GM12873 (cell line): ENCODE results near the gene TSC2.

Experiments
- CTCF ChIP-seq: IDR thresholded peaks from 2 replicates; pipeline ENCODE4 v1.5.1; 2012; ENCODE audit warnings: low read depth, mild to moderate bottlenecking, moderate library complexity, low read length, control low read depth; ENCODE audit not compliant: insufficient read depth; ENCODE audit errors: missing control alignments

The TSC2 gene

GRCh38 chr16:2088759-2089358 lies 41.1 kb downstream of the TSC2 start:
- TF ChIP-seq CTCF = no peak

- no peak for TF ChIP-seq CTCF
Observed at GRCh38 chr16:2089706-2090480, 42.1 kb downstream of the TSC2 start.

GRCh38 chr16:2090481-2090776 lies 42.6 kb downstream of the TSC2 start:
- no peak for TF ChIP-seq CTCF

- TF ChIP-seq CTCF = no peak
Observed at GRCh38 chr16:2090777-2091546, 43.2 kb downstream of the TSC2 start.

- no peak for TF ChIP-seq CTCF
Observed at GRCh38 chr16:2091547-2092255, 43.9 kb downstream of the TSC2 start.

- TF ChIP-seq CTCF = no peak
Observed at GRCh38 chr16:2092256-2092620, 44.5 kb downstream of the TSC2 start.

- TF ChIP-seq CTCF = no peak
Observed at GRCh38 chr16:2092866-2093265, 45.1 kb downstream of the TSC2 start.
